Measurements from ENCODE around the gene PDGFA.

DNA sequence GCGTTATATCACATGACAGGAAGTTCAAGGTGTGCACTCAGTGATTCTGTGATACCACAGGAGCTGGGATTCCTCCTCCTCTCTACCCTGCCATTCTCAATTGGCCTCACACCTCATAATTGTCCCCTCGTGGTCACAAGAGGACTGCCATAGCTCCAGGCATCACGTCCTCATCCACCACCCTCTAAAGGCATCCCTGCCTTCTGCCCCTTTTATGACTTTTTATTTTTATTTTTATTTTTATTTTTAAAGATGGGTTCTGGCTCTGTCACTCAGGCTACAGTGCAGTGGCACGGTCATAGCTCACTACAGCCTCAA, 47.0 kb downstream of the PDGFA start:
- no peak for TF ChIP-seq CTCF (IDR thresholded peaks at IDR 0.05)
- TF ChIP-seq EZH2phosphoT487 (IDR thresholded peaks at IDR 0.05), result no peak
- TF ChIP-seq EZH2 (IDR thresholded peaks at IDR 0.05), result no peak
